ENCODE data around the gene LTA4H.

DNA sequence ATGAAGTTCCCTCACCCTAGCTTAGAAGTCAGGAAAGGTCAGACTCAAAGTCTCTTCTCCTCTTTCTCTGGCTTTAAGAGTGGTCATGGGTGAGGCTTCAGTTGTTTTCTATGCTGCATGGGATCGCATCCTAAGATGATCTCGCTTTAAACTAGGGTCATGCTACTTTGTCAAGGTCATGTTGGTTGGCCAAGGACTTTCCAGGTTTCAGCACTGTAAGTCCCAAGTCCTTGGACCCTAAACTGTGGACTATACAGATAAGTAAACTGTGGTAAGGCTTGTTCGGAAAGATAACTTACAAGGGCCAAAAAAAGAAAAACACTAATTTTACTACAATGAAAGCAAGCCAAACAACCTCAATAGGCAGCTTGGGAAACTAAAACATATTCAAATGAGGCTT lies 56.6 kb downstream of the LTA4H start:
- TF ChIP-seq, protein P1, sequence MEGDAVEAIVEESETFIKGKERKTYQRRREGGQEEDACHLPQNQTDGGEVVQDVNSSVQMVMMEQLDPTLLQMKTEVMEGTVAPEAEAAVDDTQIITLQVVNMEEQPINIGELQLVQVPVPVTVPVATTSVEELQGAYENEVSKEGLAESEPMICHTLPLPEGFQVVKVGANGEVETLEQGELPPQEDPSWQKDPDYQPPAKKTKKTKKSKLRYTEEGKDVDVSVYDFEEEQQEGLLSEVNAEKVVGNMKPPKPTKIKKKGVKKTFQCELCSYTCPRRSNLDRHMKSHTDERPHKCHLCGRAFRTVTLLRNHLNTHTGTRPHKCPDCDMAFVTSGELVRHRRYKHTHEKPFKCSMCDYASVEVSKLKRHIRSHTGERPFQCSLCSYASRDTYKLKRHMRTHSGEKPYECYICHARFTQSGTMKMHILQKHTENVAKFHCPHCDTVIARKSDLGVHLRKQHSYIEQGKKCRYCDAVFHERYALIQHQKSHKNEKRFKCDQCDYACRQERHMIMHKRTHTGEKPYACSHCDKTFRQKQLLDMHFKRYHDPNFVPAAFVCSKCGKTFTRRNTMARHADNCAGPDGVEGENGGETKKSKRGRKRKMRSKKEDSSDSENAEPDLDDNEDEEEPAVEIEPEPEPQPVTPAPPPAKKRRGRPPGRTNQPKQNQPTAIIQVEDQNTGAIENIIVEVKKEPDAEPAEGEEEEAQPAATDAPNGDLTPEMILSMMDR (IDR thresholded peaks at IDR 0.05): no peak
- no peak for TF ChIP-seq EP300 (IDR thresholded peaks at IDR 0.05)

Data from ovary (tissue), 3 donors.